Ramos (cell line): Measurements from ENCODE around the gene NINJ1.

Experiments used
- in situ Hi-C: fragments of 300-500 bp; cut with MboI; formaldehyde crosslinking; loops from one replicate; pipeline ENCODE4 v1.14.3; 2022; ENCODE audit warnings: low sequenced_read_pairs; ENCODE audit not compliant: unreplicated experiment

The NINJ1 gene

DNA sequence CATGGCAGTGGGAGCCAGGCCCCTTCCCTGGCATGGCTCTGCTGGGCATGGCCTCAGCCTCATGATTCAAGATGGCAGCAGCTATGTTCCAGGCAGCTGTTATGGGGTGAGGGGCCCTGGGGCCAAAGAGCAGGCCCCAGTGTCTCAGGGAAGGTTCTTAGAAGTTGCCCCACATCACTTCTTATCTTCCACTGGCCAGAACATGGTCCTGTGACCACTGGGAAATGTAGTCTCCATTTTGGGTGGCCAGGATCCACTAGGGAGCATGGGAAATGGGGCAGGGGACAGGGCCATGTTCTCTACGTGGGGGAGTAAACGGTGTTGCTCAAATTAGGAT is 57.3 kb downstream of the NINJ1 start:
- in situ Hi-C loops = no loop called here

DNA sequence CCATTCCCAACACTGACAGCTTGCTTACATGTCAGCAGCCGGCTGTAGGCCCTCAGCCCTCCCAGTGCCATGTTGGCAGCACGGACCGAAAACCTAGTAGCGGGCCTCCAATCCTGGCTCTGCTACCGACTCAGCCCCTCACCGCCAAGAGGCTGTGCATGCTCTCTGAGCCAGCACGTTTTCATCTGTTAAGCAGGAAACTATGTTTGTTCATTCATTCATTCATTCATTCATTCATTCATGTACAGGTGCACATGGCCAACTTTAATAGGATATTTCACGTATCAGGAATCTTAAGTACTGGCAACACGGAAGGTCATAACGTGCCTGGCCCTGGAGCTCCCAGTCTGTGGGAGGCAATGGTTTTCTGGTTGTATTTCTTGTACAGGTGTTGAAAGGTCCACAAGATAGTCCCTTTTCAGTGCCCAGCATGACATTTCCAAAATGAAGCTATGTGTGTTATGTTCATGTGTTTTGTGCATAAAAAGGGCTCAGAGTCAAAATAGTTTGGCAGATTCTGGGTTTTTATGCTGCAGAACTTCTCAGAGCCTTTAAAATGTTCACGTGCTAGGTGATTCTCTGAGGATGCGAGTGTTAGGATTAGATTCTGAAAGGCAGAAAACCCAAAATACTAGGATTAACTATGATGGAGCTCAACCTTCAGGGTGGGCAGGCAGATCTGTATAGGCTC is 57.8 kb downstream of the NINJ1 start:
- in situ Hi-C loops = no loop called here

DNA sequence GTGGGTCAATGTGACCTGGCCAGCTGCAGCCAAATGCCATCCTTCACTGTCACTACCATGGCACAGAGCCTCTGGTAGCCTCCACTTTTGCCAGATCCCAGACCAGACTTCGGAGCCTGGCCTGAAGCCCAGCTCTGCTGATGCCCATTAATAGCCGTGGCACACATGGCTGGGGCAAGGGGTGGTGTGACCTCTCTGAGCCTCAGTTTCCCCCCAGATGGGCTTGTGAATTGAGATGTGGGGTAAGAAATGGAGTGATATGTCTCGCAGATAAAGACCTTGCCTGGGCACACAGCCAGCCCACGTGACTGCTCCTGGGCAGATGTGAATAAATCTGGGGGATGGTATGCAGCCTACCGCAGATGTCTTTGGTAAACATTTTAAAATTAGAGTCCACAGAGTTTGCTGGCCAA is 61.7 kb downstream of the NINJ1 start:
- in situ Hi-C loops = no loop called here
